ENCODE results near the gene IER3.

DNA sequence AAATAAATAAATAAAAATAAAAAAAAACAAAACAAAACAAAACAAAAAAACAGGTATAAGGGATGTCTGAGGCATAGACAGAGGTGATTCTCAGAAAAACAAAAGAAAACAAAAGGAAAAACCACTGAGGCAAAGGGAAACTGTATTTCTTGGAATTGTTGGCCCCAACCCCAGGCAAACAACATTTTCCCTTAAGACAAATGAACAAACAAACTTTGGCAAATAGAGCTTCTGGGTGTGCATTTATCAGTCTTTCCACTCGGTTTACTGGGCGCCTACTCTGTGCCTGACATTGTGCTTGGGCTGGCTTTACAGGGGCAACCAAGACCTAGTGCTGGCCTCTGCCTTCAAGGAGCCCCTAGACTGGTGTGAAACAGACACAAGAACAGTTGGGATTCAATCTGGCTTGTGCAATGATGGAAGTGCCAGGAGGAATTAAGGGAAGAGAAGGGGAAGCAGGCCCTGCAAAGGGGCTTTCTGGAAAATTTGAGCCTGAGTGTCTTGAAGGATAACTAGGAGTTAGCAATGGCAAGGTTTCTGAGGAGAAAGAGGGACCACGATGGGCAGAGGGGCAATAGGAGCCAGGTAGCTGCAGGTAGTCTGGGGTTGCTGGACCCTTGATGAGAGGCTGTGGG, 33.8 kb upstream of the IER3 start:
- no peak for TF ChIP-seq EP300 (IDR thresholded peaks at IDR 0.05; ENCODE audit: borderline replicate concordance in 1 of 2, low read depth in 1 of 2, low read length in 1 of 2)
- no peak for TF ChIP-seq TAF1 (IDR thresholded peaks at IDR 0.05; ENCODE audit: borderline replicate concordance, low read depth, low read length)
